Aorta (tissue), 5 donors: ENCODE measurements around the gene HCAR3. TPM values are rescaled to one million over a fixed set of nuclear protein-coding genes. Genes with fewer than 3 reads are reported as not detected.
"Not testable (repeated sequence)": the region's sequence is repeated elsewhere in the genome, so short reads cannot be mapped to it uniquely, and the experiment has no call there.

Experiments
- ATAC-seq: fragments of 200-7000 bp; cut with Tn5 transposase; one replicate; pipeline ENCODE4 v1.9.1; 2022; ENCODE audit warnings: moderate library complexity; ENCODE audit not compliant: low FRiP score
- DNase-seq, 2 donors: peaks; one replicate each; pipeline ENCODE4 v3.0.0-alpha.2; 2020
- H3K27ac ChIP-seq, 2 donors: one replicate each; pipeline ENCODE4 v1.5.1; 2013; ENCODE audit warnings: low read length in 2 of 2, mild to moderate bottlenecking in 2 of 2, moderate library complexity in 2 of 2, control low read depth in 1 of 2, inconsistent platforms in 1 of 2, low read depth in 1 of 2
- H3K27me3 ChIP-seq, 2 donors: one replicate each; pipeline ENCODE4 v1.6.1; 2013; ENCODE audit warnings: control low read depth in 1 of 2, low read length in 1 of 2, mild to moderate bottlenecking in 1 of 2, moderate library complexity in 1 of 2; ENCODE audit not compliant: insufficient read depth in 2 of 2, control insufficient read depth in 1 of 2
- H3K36me3 ChIP-seq, 2 donors: one replicate each; pipeline ENCODE4 v1.6.1; 2013; ENCODE audit warnings: control low read depth in 1 of 2, low read length in 1 of 2, mild to moderate bottlenecking in 1 of 2; ENCODE audit not compliant: insufficient read depth in 2 of 2, control insufficient read depth in 1 of 2
- H3K4me1 ChIP-seq, 2 donors: one replicate each; pipeline ENCODE4 v1.6.1; 2013; ENCODE audit warnings: low read length in 2 of 2, control low read depth in 1 of 2, mild to moderate bottlenecking in 1 of 2, moderate library complexity in 1 of 2; ENCODE audit not compliant: insufficient read depth in 2 of 2, control insufficient read depth in 1 of 2
- H3K4me3 ChIP-seq, 2 donors: one replicate each; pipeline ENCODE4 v1.5.1; 2013; ENCODE audit warnings: low read length in 2 of 2, control low read depth in 1 of 2, mild to moderate bottlenecking in 1 of 2
- H3K9me3 ChIP-seq: one replicate; pipeline ENCODE4 v1.6.1; 2013; ENCODE audit warnings: mild to moderate bottlenecking, low read length; ENCODE audit not compliant: control insufficient read depth
- WGBS, 2 donors: extraction: QIAGEN DNeasy Blood & Tissue Kit; methylation state at CpG; one replicate each; pipeline ENCODE4 v1.1.7; 2013; 5-methylcytosine and 5-hydroxymethylcytosine counted together
- intact Hi-C, 2 donors: fragments of 100-400 bp; cut with DNase I; formaldehyde crosslinking; loops; one replicate each; pipeline versions ENCODE4 v1.14.2 to v1.15.0; 2022
- polyA plus RNA-seq, 2 donors: library from polyadenylated mRNA; stranded (reverse); fragments of 200-250 nt; gene quantifications; one replicate each; pipeline ENCODE4 v1.2.3, GENCODE V29; 2013
- total RNA-seq, 2 donors: library from RNA; stranded (reverse); fragmentation: NEBNext Ultra II Directional; extraction: Animal tissue kit (Norgen Biotek cat#: 25700); gene quantifications; one replicate each; pipeline ENCODE4 v1.2.1, GENCODE V29; 2021
- donor health status: healthy with polysubstance abuse.
- donor health status: Bipolar disorder and iron deficiency.
- donor health status: DM: no; HTN: no; CAD: no.
- donor health status: DM: no; HTN: no; CAD: no.
- donor health status: DM: yes; HTN: yes; CAD: no.

Gene HCAR3
- total and polyA plus RNA-seq, 4 donors = 0.29 to 1.2 TPM; not detected in 2

GRCh38 chr12:122710341-122710740, 6.3 kb downstream of the HCAR3 start:
- H3K36me3 ChIP-seq, intact Hi-C loops, H3K4me1 ChIP-seq, H3K27ac ChIP-seq, DNase-seq, H3K4me3 ChIP-seq, ATAC-seq, H3K9me3 ChIP-seq, H3K27me3 ChIP-seq: not testable (repeated sequence)
- WGBS, 2 donors = 70 to 79% methylated on average over 2 of the region's 2 CpGs

- H3K4me3 ChIP-seq, H3K27me3 ChIP-seq, ATAC-seq, DNase-seq, H3K4me1 ChIP-seq, H3K9me3 ChIP-seq, H3K36me3 ChIP-seq, intact Hi-C loops, H3K27ac ChIP-seq: not testable (repeated sequence)
- no CpG with 5 or more reads among the region's 3 CpGs for WGBS, 2 donors
Measured at GRCh38 chr12:122709287-122709686, 7.3 kb downstream of the HCAR3 start.

GRCh38 chr12:122703841-122704240, 12.8 kb downstream of the HCAR3 start:
- intact Hi-C loops, H3K9me3 ChIP-seq, DNase-seq, H3K36me3 ChIP-seq, H3K27ac ChIP-seq, ATAC-seq, H3K4me1 ChIP-seq, H3K27me3 ChIP-seq, H3K4me3 ChIP-seq: not testable (repeated sequence)
- WGBS, 2 donors = 43 to 50% methylated on average over 3 of the region's 3 CpGs

- intact Hi-C loops, H3K27me3 ChIP-seq, H3K4me1 ChIP-seq, H3K9me3 ChIP-seq, ATAC-seq, H3K4me3 ChIP-seq, DNase-seq, H3K27ac ChIP-seq, H3K36me3 ChIP-seq: not testable (repeated sequence)
- 87 to 90% methylated on average over 22 of the region's 22 CpGs for WGBS, 2 donors
Measured at GRCh38 chr12:122702890-122703611, 13.6 kb downstream of the HCAR3 start, which contains the start of gene HCAR2. HCAR2 (minus strand) TSS chr12:122703357; CDS start chr12:122703283, 74 bp downstream.

GRCh38 chr12:122701481-122701880, 15.1 kb downstream of the HCAR3 start:
- H3K4me3 ChIP-seq, H3K4me1 ChIP-seq, intact Hi-C loops, H3K36me3 ChIP-seq, DNase-seq, ATAC-seq, H3K27ac ChIP-seq, H3K9me3 ChIP-seq, H3K27me3 ChIP-seq: not testable (repeated sequence)
- 11 to 15% methylated on average over 3 to 4 of the region's 4 CpGs for WGBS, 2 donors

- ATAC-seq, DNase-seq, H3K4me3 ChIP-seq, H3K4me1 ChIP-seq, H3K27me3 ChIP-seq, intact Hi-C loops, H3K9me3 ChIP-seq, H3K36me3 ChIP-seq, H3K27ac ChIP-seq: not testable (repeated sequence)
- WGBS, 2 donors = 66 to 73% methylated on average over 2 of the region's 9 CpGs
Measured at GRCh38 chr12:122700038-122700710, 16.4 kb downstream of the HCAR3 start.

GRCh38 chr12:122696922-122697321, 19.7 kb downstream of the HCAR3 start:
- ATAC-seq, intact Hi-C loops, H3K4me3 ChIP-seq, H3K27me3 ChIP-seq, H3K4me1 ChIP-seq, DNase-seq, H3K9me3 ChIP-seq, H3K36me3 ChIP-seq, H3K27ac ChIP-seq: not testable (repeated sequence)
- 79 to 84% methylated on average over 2 of the region's 2 CpGs for WGBS, 2 donors

- no peaks in the 10 kb centered on the region for H3K9me3 ChIP-seq
- H3K4me1 ChIP-seq = no peaks in the 10 kb centered on the region
- no peaks in the 10 kb centered on the region for H3K27me3 ChIP-seq
- no peak overlapping the region for H3K4me3 ChIP-seq
- no peak overlapping the region for H3K27ac ChIP-seq
- intact Hi-C loops = no loop called here
- ATAC-seq (no peak), DNase-seq (no peak)
- WGBS, 2 donors = 84 to 96% methylated on average over 3 of the region's 3 CpGs
- H3K36me3 ChIP-seq = no peaks in the 10 kb centered on the region
Measured at GRCh38 chr12:122691566-122691965, 25.0 kb downstream of the HCAR3 start.

GRCh38 chr12:122688291-122688690, 28.3 kb downstream of the HCAR3 start:
- no peaks in the 10 kb centered on the region for H3K4me1 ChIP-seq
- H3K9me3 ChIP-seq = no peaks in the 10 kb centered on the region
- 92 to 94% methylated on average over 3 of the region's 3 CpGs for WGBS, 2 donors
- DNase-seq (no peak), ATAC-seq (no peak)
- intact Hi-C loops = no loop called here
- no peaks in the 10 kb centered on the region for H3K27me3 ChIP-seq
- no peak overlapping the region for H3K27ac ChIP-seq
- H3K4me3 ChIP-seq = no peak overlapping the region
- no peaks in the 10 kb centered on the region for H3K36me3 ChIP-seq
